HepG2 (cell line): ENCODE results near the gene EMC10. TPM values are rescaled to one million over a fixed set of nuclear protein-coding genes. Genes with fewer than 3 reads are reported as not detected.

Experiments
- ATAC-seq: fragments of 200-7000 bp; cut with Tn5 transposase; 3 replicates; pipeline ENCODE4 v1.9.1; 2020; ENCODE audit warnings: mild to moderate bottlenecking, moderate library complexity
- BruUV-seq: library from RNA; stranded (reverse); fragments of 400-500 nt; replicated peaks from 2 replicates; lab custom pipeline; 2021; lab: Mats Ljungman, UMichigan
- CTCF ChIA-PET: fragments of 300-600 bp; formaldehyde crosslinking; extraction: SDS; loops from one replicate; lab custom pipeline; 2021; ENCODE audit warnings: low total read pairs, inconsistent platforms, low intra/inter-chr PET ratio; lab: Yijun Ruan, JAX
- POLR2A ChIA-PET: fragments of 350-600 bp; sonication (Branson Sonifier 250); formaldehyde crosslinking; loops from one replicate; lab custom pipeline; 2020; ENCODE audit warnings: antibody characterized with exemption, inconsistent platforms; lab: Yijun Ruan, JAX
- DNase-seq: peaks from one replicate; pipeline ENCODE4 v3.0.0-alpha.2; 2015; ENCODE audit warnings: low spot score
- FAIRE-seq: peaks from 3 replicates; lab custom pipeline; 2011; peaks lifted over from hg19 to GRCh38; lab: Jason Lieb, UNC
- H2AFZ ChIP-seq: one replicate; pipeline ENCODE4 v1.6.1; 2011; ENCODE audit warnings: low read length, inconsistent platforms
- H3K27ac ChIP-seq: fragments of 300-600 bp; 3 replicates; pipeline ENCODE4 v1.8.0; 2011; ENCODE audit warnings: mixed run types, mild to moderate bottlenecking, mixed read lengths, low read length, inconsistent platforms; ENCODE audit not compliant: insufficient read depth; ENCODE audit errors: extremely low read length
- H3K27me3 ChIP-seq, 2 experiments: fragments of 200-600 bp in 1 of 2; 2 replicates in 1 of 2; 3 replicates in 1 of 2; pipeline versions ENCODE4 v1.6.0 to v1.8.0; 2011; ENCODE audit warnings: low read length in 2 of 2, mild to moderate bottlenecking in 2 of 2, moderate library complexity in 2 of 2, inconsistent platforms in 1 of 2; ENCODE audit not compliant: insufficient read depth in 2 of 2, control insufficient read depth in 1 of 2
- H3K36me3 ChIP-seq, 2 experiments: fragments of 200-600 bp in 1 of 2; replicated peaks in 1 of 2; 2 replicates in 1 of 2; 3 replicates in 1 of 2; pipeline versions ENCODE4 v1.5.1 to v1.8.0; 2011; ENCODE audit warnings: low read length in 2 of 2, inconsistent platforms in 1 of 2; ENCODE audit not compliant: insufficient read depth in 2 of 2, control insufficient read depth in 1 of 2
- H3K4me1 ChIP-seq: 2 replicates; pipeline ENCODE4 v1.5.1; 2012; ENCODE audit warnings: low read length, inconsistent platforms; ENCODE audit not compliant: insufficient read depth
- H3K4me2 ChIP-seq: 2 replicates; pipeline ENCODE4 v1.6.0; 2011; ENCODE audit warnings: low read depth, low read length, inconsistent platforms
- H3K4me3 ChIP-seq, 3 experiments: fragments of 200-600 bp in 1 of 3; sonication (generic), shearing (Covaris generic) in 1 of 3; replicated peaks in 1 of 3; 2 replicates each; pipeline ENCODE4 v1.5.1; 2011 to 2016; ENCODE audit warnings: low read length in 3 of 3, inconsistent platforms in 2 of 3, low read depth in 2 of 3, mild to moderate bottlenecking in 2 of 3, control low read depth in 1 of 3, mixed read lengths in 1 of 3; ENCODE audit not compliant: insufficient read depth in 1 of 3
- H3K79me2 ChIP-seq: one replicate; pipeline ENCODE4 v1.6.1; 2011; ENCODE audit warnings: low read length, inconsistent platforms; ENCODE audit not compliant: insufficient read depth
- H3K9ac ChIP-seq: 2 replicates; pipeline ENCODE4 v1.6.0; 2011; ENCODE audit warnings: mild to moderate bottlenecking, low read depth, low read length, inconsistent platforms; ENCODE audit not compliant: insufficient read depth
- H3K9me3 ChIP-seq: 2 replicates; pipeline ENCODE4 v1.5.1; 2012; ENCODE audit warnings: mild to moderate bottlenecking, low read length
- H4K20me1 ChIP-seq: 2 replicates; pipeline ENCODE4 v1.6.0; 2011; ENCODE audit warnings: inconsistent platforms, mild to moderate bottlenecking, low read length, moderate library complexity; ENCODE audit not compliant: insufficient read depth
- AGO1 ChIP-seq: fragments of 200-400 bp; formaldehyde crosslinking; IDR thresholded peaks from 2 replicates; pipeline ENCODE4 v1.6.1; 2017; ENCODE audit warnings: mild to moderate bottlenecking, low read depth, low read length, moderate library complexity; ENCODE audit not compliant: poor library complexity, severe bottlenecking
- KIAA2018 ChIP-seq: sonication (generic); formaldehyde crosslinking; IDR thresholded peaks from 2 replicates; pipeline ENCODE4 v1.5.0; 2020; ENCODE audit warnings: mild to moderate bottlenecking, missing genetic modification reagents, borderline replicate concordance
- PBX3 ChIP-seq: sonication (generic); formaldehyde crosslinking; IDR thresholded peaks from 2 replicates; pipeline ENCODE4 v1.8.1; 2023; ENCODE audit warnings: missing genetic modification reagents, inconsistent platforms, borderline replicate concordance
- REPIN1 ChIP-seq: sonication (generic); formaldehyde crosslinking; IDR thresholded peaks from 2 replicates; pipeline ENCODE4 v1.8.0; 2022; ENCODE audit warnings: missing genetic modification reagents, low read depth, mild to moderate bottlenecking, borderline replicate concordance
- ZNF362 ChIP-seq: sonication (generic); formaldehyde crosslinking; IDR thresholded peaks from 2 replicates; pipeline ENCODE4 v1.4.0; 2020; ENCODE audit warnings: missing genetic modification reagents, mild to moderate bottlenecking, borderline replicate concordance
- ZNF513 ChIP-seq: sonication (generic); formaldehyde crosslinking; conservative IDR thresholded peaks from 2 replicates; pipeline ENCODE4 v1.5.0; 2020; ENCODE audit warnings: missing genetic modification reagents
- WGBS: methylation state at CpG from one replicate; pipeline ENCODE4 v1.1.6; 2017; ENCODE audit warnings: low lambda C conversion rate; 5-methylcytosine and 5-hydroxymethylcytosine counted together
- in situ Hi-C: cut with HindIII; loops from 2 replicates; pipeline ENCODE4 v1.10.0; 2017; ENCODE audit warnings: low pct_unique_long_range_greater_than_20kb; ENCODE audit not compliant: extremely low pct_ligation_motif_present
- intact Hi-C: fragments of 100-400 bp; cut with micrococcal nuclease; formaldehyde crosslinking; loops from one replicate; pipeline ENCODE4 v1.10.0; 2022; ENCODE audit not compliant: unreplicated experiment
- polyA plus RNA-seq, 8 experiments: library from polyadenylated mRNA; depleted of rRNA in 3 of 8; stranded (reverse) in 7 of 8; unstranded in 1 of 8; fragments of >200 nt; fragmentation: Illumina TruSeq in 4 of 8; extraction: Trizol in 4 of 8; gene quantifications; 2 replicates each; pipeline versions ENCODE4 v1.2.1 to v1.2.3, GENCODE V29; 2011 to 2016; ENCODE audit warnings: low read depth in 4 of 8, missing spikeins in 1 of 8, mixed read lengths in 1 of 8; ENCODE audit not compliant: insufficient read depth in 1 of 8
- total RNA-seq, 5 experiments: library from RNA; depleted of rRNA; stranded (reverse); fragments of >200 nt; fragmentation: Illumina TruSeq; extraction: Trizol; gene quantifications; 2 replicates each; pipeline ENCODE4 v1.2.3, GENCODE V29; 2016; ENCODE audit warnings: low read depth in 1 of 5

Gene EMC10
- total and polyA plus RNA-seq, 2 of the 13 experiments (the other 11 are each of a cell fraction or from before 2014, with no cell fraction given): not detected

- Histone ChIP-seq H3K27ac (no peak overlapping the region), H4K20me1 (no peaks in the 10 kb centered on the region), H3K9ac (no peak overlapping the region), H3K36me3 (no peaks in the 10 kb centered on the region), H3K4me1 (peaks cover 3% of the 10 kb centered on the region), H3K4me3 (no peak overlapping the region), H3K4me2 (no peak overlapping the region), H3K79me2 (no peaks in the 10 kb centered on the region), H3K9me3 (no peaks in the 10 kb centered on the region), H2AFZ (no peak overlapping the region), H3K27me3 (peaks cover 3 to 9% of the 10 kb centered on the region in 2 experiments; a peak in 2 of 5 replicates)
- ChIA-PET POLR2A (no interaction called here), CTCF (no interaction called here)
- ATAC-seq (no peak), DNase-seq (no peak), FAIRE-seq (no peak)
- no TSS peak for BruUV-seq
- WGBS: 61% methylated on average over 17 of the region's 17 CpGs
- no peak for TF ChIP-seq REPIN1 (CRISPR knock-in tag)
- no peak for TF ChIP-seq KIAA2018 (CRISPR knock-in tag)
- no peak for TF ChIP-seq AGO1
- no peak for TF ChIP-seq PBX3 (CRISPR knock-in tag)
- no peak for TF ChIP-seq ZNF513 (CRISPR knock-in tag)
- no peak for TF ChIP-seq ZNF362 (CRISPR knock-in tag)
- intact Hi-C loops: no loop called here
- in situ Hi-C loops: no loop called here
These were observed 44.6 kb downstream of the EMC10 start for GRCh38 chr19:50520822-50521465.
